Measurements from ENCODE around the gene IPO13.

IPO13 gene

DNA sequence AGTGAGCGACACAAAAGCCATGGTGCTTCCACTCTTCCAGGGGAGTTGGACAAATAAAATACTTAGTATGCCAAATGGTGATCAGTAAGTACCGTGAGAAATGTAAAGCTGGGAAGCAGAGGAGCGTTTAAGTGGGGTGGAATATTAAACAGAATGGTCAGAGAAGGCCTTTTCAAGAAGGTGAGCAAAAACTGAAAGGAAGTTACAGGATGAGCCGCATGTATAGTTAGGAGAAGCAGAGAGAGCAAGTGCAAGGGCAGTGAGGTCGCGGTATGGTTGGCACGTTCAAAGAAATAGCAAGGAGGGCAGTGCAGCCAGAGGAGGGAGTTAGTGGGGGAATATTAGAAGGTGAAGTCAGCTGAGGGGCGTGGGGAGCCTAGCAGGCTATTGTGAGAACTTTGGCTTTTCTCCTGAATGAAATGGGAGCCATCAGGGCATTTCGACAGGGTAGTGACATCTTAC lies 27.3 kb downstream of the IPO13 start:
- DNase-seq (ENCODE audit: low spot score): no peak

DNA sequence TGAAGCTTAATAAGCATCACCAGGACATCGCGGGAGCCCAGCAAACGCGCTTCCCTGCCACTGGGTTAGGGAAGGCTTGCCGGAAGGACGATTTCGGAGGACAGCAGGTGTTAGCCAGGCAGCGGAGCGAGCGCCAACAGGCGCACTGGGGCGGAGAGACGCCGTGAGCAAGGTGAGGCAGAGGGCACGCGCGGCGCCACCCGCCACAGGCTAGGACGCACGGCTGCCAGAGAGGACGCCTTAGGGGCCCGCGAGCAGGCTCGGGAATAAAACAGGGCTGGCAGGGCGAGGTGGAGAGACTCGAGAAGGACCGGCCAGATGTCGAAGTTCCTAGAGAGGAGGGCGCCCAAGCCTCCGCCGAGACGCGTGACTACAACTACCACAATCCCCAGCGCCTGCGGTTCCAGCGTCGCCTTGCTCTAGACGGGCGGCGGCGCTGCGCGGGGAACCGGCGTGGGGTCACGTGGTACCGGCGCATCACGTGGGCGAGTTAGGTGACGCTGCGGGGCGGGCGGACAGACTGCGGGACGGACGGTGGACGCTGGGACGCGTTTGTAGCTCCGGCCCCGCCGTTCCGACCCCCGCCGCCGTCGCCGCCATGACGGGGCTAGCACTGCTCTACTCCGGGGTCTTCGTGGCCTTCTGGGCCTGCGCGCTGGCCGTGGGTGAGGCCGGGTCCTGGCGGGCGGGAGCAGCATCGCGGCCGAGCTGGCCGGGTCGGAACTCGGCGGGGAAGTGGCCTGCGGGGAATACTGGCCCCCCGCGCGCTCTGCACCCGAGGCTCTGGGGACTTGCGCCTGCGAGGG lies 27.9 kb downstream of the IPO13 start, which contains the start of gene ATP6V0B:
ATP6V0B (plus strand) TSS at position 518 of the 806 bp plus-strand sequence; CDS start at position 599, 81 bp downstream.
- peak; percentile 94 for DNase-seq (ENCODE audit: low spot score)

DNA sequence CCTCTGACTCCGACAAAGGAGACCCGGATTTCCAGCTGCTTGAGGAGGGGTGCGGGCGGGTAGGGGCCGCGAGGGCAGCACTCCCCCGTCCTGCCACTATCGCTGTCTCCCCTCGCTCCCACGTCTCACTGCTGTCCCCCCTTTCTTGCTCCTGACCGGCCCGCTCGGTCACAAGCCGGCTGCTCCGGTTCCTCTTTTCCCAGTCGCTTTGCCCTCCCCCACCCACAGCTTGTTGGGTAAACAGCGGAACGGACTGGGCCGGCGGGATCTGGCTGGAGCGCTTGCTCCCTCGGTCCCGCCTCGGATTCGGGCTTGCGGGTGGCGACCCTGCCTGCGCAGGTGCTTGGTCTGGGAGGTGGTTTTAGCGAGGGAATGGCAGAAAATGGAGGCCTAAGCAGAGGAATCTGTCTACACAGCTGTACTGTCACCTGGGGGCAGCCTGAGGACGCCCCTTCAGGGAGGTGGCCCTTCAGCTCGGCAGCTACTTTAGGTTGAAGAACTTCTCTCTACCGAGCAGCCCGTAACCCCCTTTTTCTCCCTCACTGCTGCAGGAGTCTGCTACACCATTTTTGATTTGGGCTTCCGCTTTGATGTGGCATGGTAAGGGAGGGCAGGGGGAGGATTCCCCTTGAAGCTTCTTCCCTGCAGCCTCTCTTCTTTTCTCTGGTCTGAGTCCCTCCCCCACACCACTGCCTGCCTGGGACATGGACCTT lies 28.7 kb downstream of the IPO13 start:
- DNase-seq (ENCODE audit: low spot score): peak; percentile 73

DNA sequence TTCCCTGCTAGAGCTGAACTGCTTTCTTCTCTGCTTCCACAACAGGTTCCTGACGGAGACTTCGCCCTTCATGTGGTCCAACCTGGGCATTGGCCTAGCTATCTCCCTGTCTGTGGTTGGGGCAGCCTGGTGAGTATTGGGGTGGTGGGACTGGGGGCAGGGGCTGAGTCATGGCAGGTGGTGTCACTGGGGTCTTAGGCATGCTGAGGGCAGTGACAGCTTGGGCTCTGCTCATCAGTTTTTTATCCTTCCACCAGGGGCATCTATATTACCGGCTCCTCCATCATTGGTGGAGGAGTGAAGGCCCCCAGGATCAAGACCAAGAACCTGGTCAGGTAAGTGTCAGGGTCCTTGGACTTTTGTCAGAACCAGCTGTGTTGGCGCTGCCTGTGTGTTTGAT lies 29.3 kb downstream of the IPO13 start:
- DNase-seq (ENCODE audit: low spot score): no peak

DNA sequence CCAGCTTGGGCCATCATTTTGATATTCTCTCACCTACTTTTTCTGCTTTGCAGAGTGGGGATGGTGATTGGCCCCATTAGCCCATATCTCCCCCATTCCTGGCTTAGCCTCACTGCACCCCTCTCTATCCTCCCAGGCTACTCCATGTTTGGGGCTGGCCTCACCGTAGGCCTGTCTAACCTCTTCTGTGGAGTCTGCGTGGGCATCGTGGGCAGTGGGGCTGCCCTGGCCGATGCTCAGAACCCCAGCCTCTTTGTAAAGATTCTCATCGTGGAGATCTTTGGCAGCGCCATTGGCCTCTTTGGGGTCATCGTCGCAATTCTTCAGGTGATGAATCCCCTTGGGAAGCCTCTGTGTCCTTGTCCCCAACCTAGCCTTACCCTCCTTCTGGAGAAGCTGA lies 30.1 kb downstream of the IPO13 start:
- no peak for DNase-seq (ENCODE audit: low spot score)

DNA sequence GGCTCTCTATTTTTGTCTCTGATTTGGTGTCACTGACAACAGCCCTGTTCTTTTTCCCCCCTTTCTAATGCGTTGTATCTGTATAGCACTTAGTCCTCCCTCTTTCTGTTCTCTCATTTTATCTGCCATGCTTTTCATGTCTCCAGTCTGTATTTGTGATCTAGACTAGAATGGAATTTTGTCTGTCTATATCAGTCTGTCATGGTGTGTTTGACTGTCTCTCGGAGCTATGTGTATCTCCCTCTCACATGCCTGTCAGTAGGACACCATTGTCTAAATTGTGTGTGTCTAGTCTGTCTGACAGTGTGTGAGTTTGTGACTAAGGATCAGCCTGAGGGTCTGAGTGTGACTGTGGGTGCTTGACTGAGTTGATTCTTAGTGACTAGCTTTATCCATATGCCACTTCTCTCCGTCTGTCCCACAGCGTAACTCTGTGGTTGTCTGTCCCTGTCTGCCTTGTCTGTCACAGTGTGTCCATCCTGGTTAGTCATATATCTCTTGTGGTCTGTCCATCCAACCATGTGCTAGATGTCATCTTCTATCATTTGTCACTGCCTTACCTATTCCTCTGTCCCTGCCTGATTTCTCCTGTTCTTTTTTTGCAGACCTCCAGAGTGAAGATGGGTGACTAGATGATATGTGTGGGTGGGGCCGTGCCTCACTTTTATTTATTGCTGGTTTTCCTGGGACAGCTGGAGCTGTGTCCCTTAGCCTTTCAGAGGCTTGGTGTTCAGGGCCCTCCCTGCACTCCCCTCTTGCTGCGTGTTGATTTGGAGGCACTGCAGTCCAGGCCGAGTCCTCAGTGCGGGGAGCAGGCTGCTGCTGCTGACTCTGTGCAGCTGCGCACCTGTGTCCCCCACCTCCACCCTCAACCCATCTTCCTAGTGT lies 30.9 kb downstream of the IPO13 start:
- DNase-seq (ENCODE audit: low spot score): no peak

DNA sequence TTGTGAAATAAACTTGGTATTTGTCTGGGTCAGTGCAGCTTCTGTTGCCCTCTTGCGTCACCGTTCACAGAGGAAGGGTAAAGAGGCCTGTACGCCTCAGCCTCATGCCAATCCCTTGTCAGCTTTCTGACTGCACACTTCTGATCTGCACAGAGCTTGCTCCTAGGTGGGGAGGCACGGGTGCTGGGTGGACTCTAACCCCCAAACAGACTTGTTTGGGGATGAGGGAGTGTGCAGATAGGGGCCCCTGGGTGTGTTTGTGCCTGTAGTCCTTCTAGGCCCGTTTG lies 31.5 kb downstream of the IPO13 start:
- no peak for DNase-seq (ENCODE audit: low spot score)

DNA sequence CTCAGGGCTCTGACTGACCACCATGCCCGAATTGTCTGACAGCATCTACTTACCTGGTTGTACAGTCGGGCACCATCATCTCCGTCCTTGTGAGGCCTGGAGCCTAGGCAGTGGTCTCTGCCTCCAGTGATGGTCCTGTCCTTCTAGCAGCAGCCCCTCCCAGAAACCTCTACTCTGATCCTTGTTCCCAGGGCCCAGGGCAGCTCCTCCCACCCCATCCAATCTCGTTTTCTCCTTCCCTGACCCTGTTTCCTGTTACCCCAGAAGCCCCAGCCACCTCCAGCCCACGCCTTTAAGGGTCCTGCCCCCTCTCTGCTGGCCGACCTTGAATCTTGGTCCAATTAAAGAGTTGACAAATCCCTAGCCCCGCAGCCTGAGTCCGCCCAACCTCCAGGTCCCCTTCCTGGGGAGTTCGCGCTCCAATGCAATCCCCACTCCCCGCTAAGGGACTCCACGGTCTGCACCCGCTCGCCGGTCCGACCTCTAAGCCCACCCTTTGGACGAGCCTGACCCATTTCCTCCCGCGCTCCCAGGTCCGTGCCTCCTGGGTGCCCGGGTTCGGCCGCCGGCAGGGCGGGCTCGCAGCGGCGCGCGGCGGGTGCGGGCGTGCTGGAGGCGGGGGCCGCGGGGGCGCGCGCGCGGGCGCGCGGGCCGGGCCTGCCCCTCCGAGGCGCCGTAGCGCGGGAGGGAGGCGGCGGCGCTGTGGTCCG lies 32.0 kb downstream of the IPO13 start, which contains the start of gene B4GALT2:
B4GALT2 (plus strand) TSS at position 660 of the 710 bp plus-strand sequence. CDS start 1,951 bp downstream, outside the sequence.
- peak; percentile 77 for DNase-seq (ENCODE audit: low spot score)

DNA sequence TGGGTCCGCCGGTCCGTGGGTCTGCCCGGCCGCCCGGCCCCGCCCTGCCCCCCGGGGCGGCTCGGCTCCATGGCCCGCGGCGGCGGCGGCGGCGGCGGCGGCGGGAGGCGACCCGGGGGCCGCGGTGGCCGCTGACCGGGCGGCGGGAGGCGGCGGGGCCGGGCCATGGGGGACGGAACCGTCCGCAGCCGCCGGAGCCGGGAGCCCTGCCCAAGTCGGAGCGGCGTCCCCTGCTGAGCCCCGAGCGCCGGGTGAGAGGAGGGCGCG lies 32.4 kb downstream of the IPO13 start:
- no peak for DNase-seq (ENCODE audit: low spot score)

DNA sequence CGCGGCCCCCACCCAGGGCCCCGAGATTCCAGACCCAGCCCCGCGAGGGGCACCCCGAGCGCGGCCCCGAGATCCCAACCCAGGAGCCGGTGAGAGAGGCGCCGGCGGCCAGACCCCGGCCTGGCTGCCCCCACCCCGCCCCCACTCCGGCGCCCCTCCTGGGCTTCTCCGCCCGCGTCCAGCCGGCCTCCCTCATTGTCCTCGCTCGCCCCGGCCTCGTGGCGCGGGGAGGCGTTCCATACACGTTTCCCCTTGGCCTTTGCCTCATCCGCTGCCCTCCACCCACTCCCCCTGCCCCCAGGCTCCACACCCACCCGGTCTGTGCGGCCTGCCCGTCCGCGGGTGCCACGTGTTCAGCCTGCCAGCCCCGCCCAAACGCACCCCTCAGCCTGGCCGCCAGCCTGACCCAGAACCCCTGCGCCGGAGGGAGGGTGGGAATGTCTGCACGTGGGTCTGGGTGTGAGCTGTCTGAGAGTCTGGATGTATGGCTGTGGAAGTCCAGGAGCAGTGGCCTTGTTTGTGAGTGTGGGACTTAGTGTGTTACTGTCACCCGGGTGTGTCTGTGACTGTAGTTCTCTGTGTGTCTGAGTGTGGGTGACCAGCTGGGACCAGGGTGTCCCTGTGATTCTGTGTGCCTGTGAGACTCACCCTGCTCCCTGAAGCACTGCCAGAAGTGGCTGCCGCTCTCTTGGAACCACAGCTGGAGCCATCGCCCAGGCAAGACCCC lies 32.9 kb downstream of the IPO13 start:
- no peak for DNase-seq (ENCODE audit: low spot score)

DNA sequence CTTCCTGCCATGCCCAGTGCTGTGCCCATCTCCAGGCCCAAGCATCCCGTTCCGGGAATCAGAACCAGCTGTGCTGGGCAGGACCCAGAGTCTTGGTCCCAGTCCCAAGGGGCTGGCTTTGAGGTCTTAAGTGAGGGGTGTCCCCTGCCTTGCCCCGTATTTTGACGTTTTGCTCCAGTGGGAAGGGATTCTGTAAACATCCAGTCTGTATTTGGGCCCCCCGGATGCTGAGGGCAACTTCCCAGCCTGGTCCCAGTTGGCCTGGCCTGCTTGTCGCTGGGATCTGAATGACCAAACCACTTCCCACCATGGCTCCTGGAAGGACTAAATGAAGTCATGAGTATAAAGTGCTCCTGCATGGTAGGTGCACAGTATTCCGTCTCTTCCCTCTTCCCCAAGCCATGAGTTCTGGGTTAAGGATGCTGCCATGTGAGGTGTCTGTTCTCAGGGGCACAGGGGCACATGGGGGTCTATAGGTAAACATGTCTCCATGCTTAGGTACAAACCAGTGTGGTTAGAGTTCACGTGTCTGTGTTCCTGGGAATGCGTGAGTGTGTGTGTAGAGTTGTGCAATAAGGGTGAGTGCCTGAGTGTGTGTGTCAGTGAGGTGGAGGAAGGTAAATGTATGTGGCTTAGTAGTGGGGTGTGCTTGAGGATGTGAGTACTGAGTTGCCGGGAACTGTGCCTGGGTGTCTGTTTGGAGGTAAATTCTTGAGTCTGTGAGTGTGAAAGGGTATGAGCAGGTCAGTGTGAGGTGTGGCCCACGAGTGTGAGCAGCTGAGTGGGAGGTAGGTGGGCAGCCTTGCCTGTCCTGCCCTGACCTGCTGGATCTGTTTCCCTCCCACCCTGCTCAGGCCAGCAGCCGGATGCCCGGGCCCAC lies 33.7 kb downstream of the IPO13 start:
- DNase-seq (ENCODE audit: low spot score): no peak

DNA sequence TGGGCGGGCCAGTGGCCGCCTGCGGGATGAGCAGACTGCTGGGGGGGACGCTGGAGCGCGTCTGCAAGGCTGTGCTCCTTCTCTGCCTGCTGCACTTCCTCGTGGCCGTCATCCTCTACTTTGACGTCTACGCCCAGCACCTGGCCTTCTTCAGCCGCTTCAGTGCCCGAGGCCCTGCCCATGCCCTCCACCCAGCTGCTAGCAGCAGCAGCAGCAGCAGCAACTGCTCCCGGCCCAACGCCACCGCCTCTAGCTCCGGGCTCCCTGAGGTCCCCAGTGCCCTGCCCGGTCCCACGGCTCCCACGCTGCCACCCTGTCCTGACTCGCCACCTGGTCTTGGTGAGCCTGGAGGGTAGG lies 34.4 kb downstream of the IPO13 start:
- DNase-seq (ENCODE audit: low spot score): no peak

DNA sequence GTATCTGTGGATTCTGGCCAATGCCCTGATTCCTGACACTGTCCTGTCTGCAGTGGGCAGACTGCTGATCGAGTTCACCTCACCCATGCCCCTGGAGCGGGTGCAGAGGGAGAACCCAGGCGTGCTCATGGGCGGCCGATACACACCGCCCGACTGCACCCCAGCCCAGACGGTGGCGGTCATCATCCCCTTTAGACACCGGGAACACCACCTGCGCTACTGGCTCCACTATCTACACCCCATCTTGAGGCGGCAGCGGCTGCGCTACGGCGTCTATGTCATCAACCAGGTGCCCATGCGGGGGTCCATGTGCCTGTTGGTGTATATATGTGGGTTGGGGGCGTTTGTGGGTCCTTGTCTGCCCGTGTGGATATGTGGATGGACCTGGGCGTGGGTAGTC lies 34.9 kb downstream of the IPO13 start:
- DNase-seq (ENCODE audit: low spot score): no peak

DNA sequence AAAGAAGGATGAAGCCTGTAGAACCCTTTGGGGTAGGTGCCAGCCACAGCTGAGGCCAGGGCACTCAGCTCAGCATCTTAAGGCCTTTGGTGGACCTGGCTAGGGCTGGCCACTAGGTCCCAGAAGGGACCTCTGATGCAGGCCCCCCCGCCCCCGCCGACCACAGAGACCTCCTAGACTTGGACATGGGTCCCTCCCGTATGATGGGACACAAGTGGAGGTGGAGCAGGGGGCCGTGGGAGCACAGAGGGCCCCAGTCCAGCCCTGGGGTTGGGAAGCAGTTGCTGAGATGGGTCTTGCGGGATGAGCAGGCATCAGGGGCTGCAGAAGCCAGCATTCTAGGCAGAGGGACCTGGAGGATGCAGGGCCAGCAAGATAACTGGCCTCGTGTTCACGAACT lies 35.5 kb downstream of the IPO13 start:
- DNase-seq (ENCODE audit: low spot score): no peak

DNA sequence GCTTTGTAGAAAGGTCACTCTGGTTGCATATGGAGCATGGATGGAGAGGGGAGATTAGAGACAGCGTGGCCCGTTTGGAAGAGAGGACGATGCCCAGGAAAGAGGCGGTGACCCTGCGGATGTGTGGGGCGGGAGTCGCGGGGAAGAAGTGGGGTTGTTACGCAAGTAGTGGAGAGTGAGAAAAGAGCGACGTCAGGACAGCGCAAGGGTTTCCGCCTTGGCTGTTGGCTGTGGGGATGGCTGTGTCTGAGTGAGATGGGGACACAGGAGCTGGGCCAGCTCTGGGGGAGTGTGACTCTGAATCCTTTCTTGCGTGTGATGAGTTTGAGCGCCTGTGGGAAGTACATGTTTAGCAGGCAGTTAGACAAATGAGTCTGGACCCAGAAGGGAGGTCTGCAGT lies 36.1 kb downstream of the IPO13 start:
- no peak for DNase-seq (ENCODE audit: low spot score)

DNA sequence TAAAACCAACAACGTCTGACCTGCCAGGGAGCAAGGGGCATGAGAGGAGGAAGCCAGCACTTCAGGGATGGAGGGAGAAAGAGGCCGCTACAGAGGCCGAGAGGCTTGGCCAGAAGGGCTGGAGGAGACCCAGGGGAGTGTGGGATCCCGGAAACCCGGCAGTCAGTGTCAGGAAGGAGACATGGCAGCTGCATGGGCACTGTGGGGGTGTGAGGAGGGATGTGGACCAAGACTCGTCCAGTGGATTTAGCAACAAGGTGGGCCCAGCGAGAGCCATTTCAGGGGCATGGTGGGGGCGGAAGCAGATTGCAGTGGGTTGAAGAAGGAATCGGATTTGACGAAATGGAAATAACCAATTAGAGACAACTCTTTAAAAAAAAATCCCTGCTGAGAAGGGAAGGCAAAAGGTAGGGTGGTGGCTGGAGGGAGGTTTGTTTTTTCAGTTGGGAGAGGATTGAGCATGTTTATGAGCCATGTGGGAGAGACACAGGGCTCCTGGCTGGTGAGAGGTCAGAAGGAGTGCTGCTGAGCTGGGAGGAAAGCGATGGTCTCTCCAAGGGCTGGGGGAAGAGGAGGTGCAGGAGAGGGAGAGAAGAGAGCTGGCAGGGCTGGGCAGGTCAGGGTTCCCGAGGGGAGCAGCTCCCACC lies 36.6 kb downstream of the IPO13 start:
- no peak for DNase-seq (ENCODE audit: low spot score)

DNA sequence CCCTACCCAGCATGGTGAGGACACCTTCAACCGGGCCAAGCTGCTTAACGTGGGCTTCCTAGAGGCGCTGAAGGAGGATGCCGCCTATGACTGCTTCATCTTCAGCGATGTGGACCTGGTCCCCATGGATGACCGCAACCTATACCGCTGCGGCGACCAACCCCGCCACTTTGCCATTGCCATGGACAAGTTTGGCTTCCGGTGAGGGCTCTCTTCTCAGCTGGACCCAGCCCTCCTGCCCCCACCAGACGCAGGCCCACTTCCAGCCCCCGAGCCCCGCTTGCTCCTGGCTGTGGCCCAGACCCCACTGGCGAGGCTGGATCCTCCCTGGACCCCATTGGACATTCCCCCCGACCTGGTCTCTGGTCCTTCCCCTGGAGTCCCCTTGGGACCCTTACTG lies 38.1 kb downstream of the IPO13 start:
- DNase-seq (ENCODE audit: low spot score): no peak

DNA sequence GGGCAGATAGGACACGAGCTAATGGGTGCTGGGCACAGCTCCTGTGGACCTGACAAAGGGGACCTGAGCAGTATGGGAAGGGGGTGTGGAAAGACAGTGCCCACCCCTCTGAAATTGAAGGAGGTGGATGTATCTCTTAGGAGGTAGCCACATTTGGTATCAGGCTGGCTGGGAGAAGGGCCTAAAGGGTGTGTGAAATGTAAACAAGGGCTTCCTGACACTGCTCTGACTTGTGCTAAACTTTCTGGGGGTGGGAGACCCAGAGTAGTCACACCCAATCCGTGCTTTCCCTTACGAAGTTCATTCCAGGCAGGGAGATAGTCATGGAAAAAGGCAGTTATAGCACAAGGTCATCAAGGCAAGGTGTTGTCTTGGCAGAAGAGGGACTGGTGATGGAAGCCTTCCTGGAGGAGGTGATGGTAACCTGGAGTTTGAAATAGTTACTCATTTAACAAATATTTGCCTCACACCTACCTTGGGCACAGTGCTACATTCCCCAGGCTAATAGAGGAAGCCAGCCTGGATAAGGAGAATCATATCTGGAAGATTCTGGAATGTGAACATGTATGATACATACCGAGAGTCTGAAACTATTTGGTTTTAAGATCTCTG lies 39.3 kb downstream of the IPO13 start:
- no peak for DNase-seq (ENCODE audit: low spot score)

DNA sequence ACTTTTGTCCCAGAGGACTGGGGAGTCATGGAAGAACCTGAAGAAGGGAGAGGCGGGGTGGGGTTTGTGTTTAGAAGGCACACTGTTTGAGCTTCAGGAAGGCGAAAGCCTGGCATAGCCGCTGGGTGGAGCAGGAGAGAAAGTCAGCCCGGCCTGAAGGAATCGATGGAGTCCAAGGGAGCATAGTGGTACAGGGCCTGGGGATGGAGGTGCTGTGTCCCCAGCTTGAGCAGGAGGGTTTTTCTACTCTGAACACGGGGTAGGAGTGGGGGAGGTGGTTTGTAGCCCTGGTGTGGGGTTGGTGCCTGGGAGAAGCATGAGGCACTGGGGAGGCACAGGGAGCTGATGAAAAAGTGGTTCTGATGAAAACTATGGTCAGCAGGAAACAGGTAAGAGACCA lies 40.0 kb downstream of the IPO13 start:
- no peak for DNase-seq (ENCODE audit: low spot score)
